Spleen (tissue), 3 donors: ENCODE data around the gene CHEK1.
"Not testable (repeated sequence)": the region's sequence is repeated elsewhere in the genome, so short reads cannot be mapped to it uniquely, and the experiment has no call there.

Source experiments
- POLR2A ChIP-seq, 3 donors: fragments of 450-650 bp; IDR thresholded peaks; one replicate each; pipeline ENCODE4 v1.5.1; 2017; ENCODE audit warnings: antibody characterized with exemption in 3 of 3, mild to moderate bottlenecking in 1 of 3
- POLR2AphosphoS5 ChIP-seq, 3 donors: sonication (generic); formaldehyde crosslinking; IDR thresholded peaks; one replicate each; pipeline ENCODE4 v1.5.1; 2017; ENCODE audit warnings: antibody characterized with exemption in 3 of 3

- not testable (repeated sequence) for TF ChIP-seq POLR2AphosphoS5, POLR2A (IDR thresholded peaks at IDR 0.05)
Observed at GRCh38 chr11:125577181-125577580, 47.8 kb upstream of the CHEK1 start.
